Epithelial cell of esophagus (primary cell): ENCODE results near the gene NAPEPLD.
A peak's percentile ranks its signal among the peaks of the same experiment; 100 is the strongest.

Experiments
- DNase-seq: peaks from one replicate; pipeline ENCODE4 v3.0.0; 2010; ENCODE audit warnings: low read depth
- H3K4me3 ChIP-seq: 2 replicates; pipeline ENCODE4 v1.5.1; 2011; ENCODE audit warnings: mild to moderate bottlenecking, low read length, control low read depth
- TF ChIP-seq, protein P1 (sequence below): IDR thresholded peaks from 2 replicates; pipeline ENCODE4 v1.5.1; 2011; ENCODE audit warnings: low read depth, mild to moderate bottlenecking, low read length, control low read depth, inconsistent platforms; ENCODE audit not compliant: insufficient read depth; ENCODE audit errors: missing control alignments

The NAPEPLD gene

DNA sequence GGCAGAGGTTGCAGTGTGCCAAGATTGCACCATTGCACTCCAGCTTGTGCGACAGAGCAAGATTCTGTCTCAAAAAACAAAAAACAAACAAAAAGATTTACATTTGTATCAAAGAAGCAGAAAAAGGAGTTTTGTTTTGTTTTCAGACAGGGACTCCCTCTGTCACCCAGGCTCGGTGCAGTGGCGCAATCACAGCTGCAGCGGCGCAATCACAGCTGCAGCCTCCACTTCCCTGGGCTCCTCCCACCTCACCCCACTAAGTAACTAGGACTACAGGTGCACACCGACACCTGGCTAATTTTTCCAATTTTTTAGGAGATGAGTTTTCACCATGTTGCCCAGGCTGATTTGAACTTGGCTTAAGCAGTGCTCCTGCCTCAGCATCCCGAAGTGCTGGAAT, 72.1 kb downstream of the NAPEPLD start:
- TF ChIP-seq, protein P1, sequence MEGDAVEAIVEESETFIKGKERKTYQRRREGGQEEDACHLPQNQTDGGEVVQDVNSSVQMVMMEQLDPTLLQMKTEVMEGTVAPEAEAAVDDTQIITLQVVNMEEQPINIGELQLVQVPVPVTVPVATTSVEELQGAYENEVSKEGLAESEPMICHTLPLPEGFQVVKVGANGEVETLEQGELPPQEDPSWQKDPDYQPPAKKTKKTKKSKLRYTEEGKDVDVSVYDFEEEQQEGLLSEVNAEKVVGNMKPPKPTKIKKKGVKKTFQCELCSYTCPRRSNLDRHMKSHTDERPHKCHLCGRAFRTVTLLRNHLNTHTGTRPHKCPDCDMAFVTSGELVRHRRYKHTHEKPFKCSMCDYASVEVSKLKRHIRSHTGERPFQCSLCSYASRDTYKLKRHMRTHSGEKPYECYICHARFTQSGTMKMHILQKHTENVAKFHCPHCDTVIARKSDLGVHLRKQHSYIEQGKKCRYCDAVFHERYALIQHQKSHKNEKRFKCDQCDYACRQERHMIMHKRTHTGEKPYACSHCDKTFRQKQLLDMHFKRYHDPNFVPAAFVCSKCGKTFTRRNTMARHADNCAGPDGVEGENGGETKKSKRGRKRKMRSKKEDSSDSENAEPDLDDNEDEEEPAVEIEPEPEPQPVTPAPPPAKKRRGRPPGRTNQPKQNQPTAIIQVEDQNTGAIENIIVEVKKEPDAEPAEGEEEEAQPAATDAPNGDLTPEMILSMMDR = no peak
- no peak overlapping the region for H3K4me3 ChIP-seq
- DNase-seq = no peak

DNA sequence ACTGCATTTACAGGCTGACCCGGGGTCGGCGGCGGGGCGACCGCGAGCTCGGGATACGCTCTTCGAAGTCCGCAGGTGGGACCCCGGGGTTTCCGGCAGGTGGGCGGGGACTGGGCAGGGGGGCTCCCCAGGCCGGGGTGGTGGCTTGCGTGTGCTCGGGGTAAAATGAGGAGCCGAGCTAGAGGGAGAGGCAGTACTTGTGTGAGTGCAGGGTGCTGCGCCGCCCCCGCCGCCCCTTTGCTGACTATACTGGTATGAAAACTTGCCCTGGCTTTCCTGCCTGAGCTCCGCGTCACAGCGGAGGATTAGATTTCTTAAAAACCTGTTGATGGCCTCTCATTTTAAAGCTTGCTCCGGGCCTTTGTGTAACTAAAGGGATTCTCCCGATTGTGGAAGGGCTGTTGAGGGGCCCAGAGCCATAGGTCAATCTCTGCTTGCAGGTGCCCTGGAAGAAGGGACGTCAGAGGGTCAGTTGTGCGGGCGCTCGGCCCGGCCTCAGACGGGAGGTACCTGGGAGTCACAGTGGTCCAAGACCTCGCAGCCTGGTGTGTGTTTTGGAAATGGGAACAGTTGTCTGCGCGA, 73.5 kb downstream of the NAPEPLD start:
- peak; percentile 78 for DNase-seq
- TF ChIP-seq, protein P1 = no peak
- H3K4me3 ChIP-seq = peak overlapping the region; percentile 85

DNA sequence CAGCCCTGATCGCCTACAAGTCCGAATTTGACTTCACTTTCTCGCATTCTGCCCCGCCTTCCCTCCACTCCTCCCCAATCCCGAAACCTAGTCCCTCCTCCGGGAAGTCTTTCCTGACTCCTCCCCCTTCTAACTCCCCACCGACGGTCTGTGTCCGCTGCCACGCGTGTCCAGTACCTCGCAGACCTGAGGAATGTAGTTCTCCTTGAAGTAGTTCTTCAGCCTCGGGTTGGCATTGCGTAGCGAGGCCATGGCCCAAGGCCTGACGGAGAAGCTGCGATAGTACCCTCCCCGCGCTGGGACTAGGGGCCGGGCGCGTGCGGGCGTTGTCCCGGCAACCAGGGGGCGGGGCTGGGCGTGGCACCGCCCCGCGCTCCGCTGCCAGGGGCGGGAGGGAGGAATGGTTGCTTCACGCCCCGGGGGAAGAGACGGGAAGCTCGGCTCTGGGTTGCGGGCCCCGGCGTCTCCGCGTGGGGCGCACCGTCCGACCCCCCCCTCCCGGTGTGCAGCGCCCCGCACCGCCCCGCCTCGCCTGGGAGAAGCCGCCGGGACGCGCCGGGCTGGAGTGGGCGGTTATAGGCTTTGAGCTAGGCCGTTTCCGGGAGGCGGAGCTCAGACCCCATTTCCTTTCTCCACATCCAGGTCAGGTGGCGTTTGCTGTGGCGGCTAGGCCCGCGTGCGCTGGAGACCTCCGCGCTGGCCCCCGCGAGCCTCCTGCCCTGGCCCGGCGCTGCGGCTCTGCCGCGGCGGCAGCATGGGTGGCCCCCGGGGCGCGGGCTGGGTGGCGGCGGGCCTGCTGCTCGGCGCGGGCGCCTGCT, 74.2 kb downstream of the NAPEPLD start, which contains the start of the genes ARMC10 and FBXL13:
TSS of gene ARMC10 (plus strand) at position 622 of the 818 bp plus-strand sequence. CDS start at position 755, 133 bp downstream.
TSS of gene FBXL13 (minus strand) at position 278 of the 818 bp plus-strand sequence.
- TF ChIP-seq, protein P1 = no peak
- DNase-seq = peak; percentile 93
- H3K4me3 ChIP-seq = peak within 1 kb of the TSS; percentile 85

DNA sequence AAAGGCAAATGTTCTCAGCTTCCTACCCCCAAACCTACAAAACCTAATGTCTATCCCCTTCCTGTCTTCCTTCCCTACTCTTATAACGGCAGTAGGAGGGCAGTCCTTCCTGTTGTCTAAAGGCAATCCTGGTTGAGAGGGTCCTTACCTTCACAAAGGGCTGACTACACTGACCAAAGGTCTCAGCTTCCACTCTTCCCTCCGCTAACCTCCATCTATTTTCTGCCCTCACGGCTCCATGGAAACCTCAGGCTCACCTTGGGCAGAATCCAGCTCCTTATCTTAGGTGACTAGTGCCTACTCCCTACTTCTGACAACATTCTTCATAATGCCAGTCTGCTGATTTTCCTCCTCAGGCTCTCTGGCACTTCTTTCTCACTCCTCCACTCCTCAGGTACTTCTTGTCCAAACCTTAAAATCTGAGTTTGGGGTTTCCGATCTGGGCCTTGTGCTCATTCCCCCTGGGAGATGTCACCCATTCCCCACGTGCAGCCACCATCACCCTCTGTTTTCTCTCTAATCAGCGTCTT, 74.8 kb downstream of the NAPEPLD start:
- TF ChIP-seq, protein P1 = no peak
- peak overlapping the region; percentile 85 for H3K4me3 ChIP-seq
- DNase-seq = no peak

DNA sequence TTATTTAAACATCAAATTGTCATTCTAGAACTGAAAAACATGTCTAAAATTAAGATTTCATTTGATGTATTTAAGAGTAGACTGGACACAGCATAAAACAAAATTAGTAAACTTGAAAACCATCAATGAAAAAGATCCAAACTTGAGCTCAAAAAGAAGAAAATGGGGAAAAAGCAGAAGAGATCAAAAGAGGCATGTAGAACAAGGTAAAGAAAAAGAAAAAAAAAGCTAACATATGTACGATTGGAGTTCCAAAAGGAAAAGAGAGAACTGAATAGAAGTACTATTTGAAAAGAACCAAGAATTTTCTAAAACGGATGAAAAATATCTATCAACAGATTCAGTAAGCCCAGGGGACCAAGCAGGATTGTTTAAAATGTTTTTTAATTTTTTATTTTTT, 77.9 kb downstream of the NAPEPLD start:
- TF ChIP-seq, protein P1 = no peak
- no peak for DNase-seq

DNA sequence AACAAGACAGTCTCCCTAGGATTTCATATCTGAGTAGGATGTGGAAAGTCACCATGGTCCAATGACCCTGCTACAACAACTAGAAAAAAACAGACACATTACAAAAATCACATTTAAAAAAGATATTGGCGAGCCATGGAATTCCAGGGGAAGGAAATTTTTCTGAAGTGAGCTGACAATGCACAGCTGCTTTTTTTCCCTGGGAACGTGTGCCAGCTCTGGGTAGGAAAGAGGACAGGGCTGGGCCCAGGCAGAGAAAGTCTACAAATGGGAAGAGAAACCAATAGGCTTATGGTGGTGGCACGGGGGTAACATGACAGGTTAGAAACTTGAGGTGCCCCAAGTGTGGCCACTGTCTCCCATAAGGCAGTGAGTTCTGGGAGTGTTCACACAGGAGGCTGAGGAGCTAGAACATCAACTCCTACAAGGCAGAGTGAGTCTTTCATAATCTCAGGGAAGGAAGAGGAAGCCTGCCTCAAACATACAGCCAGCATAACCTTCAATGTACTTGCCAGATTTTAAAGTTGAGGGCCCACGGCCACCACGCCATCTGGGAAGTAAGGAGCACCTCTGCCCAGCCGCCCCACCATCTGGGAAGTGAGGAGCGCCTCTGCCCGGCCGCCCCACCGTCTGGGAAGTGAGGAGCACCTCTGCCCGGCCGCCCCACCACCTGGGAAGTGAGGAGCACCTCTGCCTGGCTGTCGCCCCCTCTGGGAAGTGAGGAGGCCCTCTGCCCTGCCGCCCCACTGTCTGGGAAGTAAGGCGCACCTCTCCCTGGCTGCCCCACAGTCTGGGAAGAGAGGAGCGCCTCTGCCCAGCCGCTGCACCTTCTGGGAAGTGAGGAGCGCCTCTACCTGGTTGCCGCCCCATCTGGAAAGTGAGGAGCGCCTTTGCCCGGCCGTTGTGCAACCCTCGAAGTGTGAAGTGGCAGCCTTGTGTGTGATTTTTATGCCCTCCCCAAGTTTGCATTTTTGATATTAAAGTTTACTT, 80.2 kb downstream of the NAPEPLD start:
- TF ChIP-seq, protein P1 = no peak
- DNase-seq = no peak
- H3K4me3 ChIP-seq = no peak overlapping the region

More for the DNA sequence above, 77.9 kb downstream of the NAPEPLD start:
- no peak overlapping the region for H3K4me3 ChIP-seq
